HUES64 (cell line): Measurements from ENCODE around the gene SPON2.

ENCODE experiments used
- H3K27ac ChIP-seq: 2 replicates; pipeline ENCODE4 v1.7.0; 2013; ENCODE audit warnings: low read depth, low read length, inconsistent platforms
- H3K27me3 ChIP-seq: 2 replicates; pipeline ENCODE4 v1.6.1; 2013; ENCODE audit warnings: mild to moderate bottlenecking, low read length; ENCODE audit not compliant: insufficient read depth
- H3K36me3 ChIP-seq: 2 replicates; pipeline ENCODE4 v1.6.1; 2013; ENCODE audit warnings: mild to moderate bottlenecking, low read length; ENCODE audit not compliant: insufficient read depth
- H3K4me1 ChIP-seq: 2 replicates; pipeline ENCODE4 v1.6.1; 2013; ENCODE audit warnings: mild to moderate bottlenecking, low read length, moderate library complexity; ENCODE audit not compliant: insufficient read depth
- H3K4me3 ChIP-seq: 2 replicates; pipeline ENCODE4 v1.5.1; 2013; ENCODE audit warnings: mild to moderate bottlenecking, low read length, moderate library complexity
- H3K9ac ChIP-seq: 2 replicates; pipeline ENCODE4 v1.6.1; 2013; ENCODE audit warnings: mild to moderate bottlenecking, low read depth, low read length
- H3K9me3 ChIP-seq: 2 replicates; pipeline ENCODE4 v1.6.1; 2013; ENCODE audit warnings: low read depth, low read length; ENCODE audit not compliant: insufficient read depth
- WGBS: fragments of 150-250, 120-280 bp; methylation state at CpG from one replicate; pipeline ENCODE4 v1.1.7; 2013; ENCODE audit warnings: missing lambda C conversion rate; 5-methylcytosine and 5-hydroxymethylcytosine counted together

The SPON2 gene

DNA sequence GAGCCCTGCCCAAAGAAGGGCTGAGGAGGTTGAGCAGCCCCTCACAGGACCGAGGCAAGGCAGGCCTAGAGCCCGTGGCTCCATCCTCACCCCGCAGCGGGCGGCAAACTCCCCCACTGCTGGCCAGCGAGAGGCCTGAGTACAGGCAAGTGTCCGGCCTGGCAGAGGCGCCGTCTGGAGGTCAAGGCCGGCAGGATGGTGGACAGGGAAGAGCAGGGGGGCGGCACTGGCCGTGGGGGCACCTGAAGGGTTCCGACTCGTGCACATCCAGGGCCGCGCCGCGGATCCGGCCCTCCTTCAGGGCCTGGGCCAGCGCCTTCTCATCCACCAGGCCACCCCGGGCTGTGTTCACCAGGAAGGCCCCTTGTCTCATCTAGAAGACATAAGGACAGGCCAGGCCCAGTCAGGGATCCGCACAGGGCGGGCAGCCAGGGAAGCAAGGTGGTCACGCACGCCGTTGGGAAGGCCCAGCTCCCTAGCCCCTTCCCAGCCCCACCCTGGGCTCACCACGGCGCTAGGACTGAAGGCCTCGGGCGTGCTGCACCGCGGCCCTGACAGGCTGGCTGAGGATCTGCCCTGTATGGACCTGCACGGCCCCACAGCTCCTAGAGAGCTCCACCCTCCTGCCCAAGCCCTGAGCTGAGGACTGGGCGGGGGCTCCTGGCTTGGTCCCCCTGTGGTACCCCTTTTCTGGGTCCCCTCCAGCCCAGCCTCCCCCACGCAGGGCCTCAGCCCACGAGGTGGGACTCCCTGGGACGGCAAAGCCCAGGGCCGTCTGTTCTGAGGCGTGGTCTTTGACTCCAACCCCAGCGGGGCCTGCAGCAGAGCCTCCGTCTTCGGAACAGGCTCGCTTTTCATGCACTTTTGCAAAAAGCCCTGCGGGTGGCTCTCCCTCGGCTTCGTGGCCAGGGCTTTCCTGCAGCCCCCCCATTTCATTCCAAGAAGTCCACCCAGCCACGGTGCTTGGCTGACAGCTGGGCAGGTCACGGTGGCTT, 42.0 kb upstream of the SPON2 start:
- no peaks in the 10 kb centered on the region for H3K4me1 ChIP-seq
- H3K27ac ChIP-seq, result no peak overlapping the region
- WGBS, result 95% methylated on average over 48 of the region's 48 CpGs
- no peak overlapping the region for H3K4me3 ChIP-seq
- H3K9me3 ChIP-seq, result no peaks in the 10 kb centered on the region
- H3K36me3 ChIP-seq, result peaks cover 73% of the 10 kb centered on the region
- no peaks in the 10 kb centered on the region for H3K27me3 ChIP-seq
- H3K9ac ChIP-seq, result no peak overlapping the region

- peaks cover 66% of the 10 kb centered on the region for H3K36me3 ChIP-seq
- no peaks in the 10 kb centered on the region for H3K9me3 ChIP-seq
- H3K4me1 ChIP-seq, result no peaks in the 10 kb centered on the region
- WGBS, result 95% methylated on average over 20 of the region's 20 CpGs
- H3K9ac ChIP-seq, result no peak overlapping the region
- no peaks in the 10 kb centered on the region for H3K27me3 ChIP-seq
- no peak overlapping the region for H3K4me3 ChIP-seq
- H3K27ac ChIP-seq, result no peak overlapping the region
Observed at GRCh38 chr4:1213336-1213995, 41.1 kb upstream of the SPON2 start.

DNA sequence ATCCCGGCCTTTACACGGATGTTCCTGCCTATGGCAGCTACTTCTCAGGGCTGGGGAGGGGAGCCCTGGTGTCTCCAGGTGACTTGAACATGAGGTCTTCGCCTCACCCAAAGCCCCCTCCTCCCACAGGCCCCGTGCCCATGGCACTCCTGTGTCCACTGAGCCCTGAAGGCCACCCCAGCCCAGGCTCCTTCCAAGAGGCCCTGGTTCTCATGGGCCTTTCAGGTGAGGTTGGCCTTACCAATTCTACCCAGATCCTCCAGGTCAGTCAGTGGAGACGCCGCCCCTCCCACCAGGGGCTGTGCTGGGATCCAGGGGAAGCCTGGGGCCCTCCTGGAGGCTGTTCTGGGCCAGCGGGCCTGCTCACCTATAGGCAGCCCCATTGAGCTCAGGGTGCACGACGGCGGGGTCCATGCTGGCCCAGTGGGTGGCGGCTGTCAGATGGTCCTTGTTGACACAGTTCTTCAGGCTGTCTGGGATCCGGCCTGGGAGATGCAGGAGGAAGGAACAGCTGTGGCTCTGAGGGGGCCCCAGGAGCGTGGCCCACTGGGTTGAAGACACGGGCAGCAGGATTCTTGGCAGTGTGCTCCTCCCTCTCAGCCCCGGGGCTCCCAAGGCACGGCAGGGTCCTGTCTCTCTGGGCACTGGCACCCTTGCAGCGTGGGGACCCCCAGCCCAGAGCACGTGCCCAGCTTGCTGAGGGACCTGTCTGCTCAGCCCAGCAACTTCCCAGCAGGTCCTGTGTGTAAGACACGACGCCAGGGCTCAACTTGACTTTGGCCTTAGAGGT, 40.4 kb upstream of the SPON2 start:
- H3K9ac ChIP-seq, result no peak overlapping the region
- H3K36me3 ChIP-seq, result peaks cover 62% of the 10 kb centered on the region
- H3K27me3 ChIP-seq, result no peaks in the 10 kb centered on the region
- no peaks in the 10 kb centered on the region for H3K4me1 ChIP-seq
- H3K27ac ChIP-seq, result no peak overlapping the region
- H3K4me3 ChIP-seq, result no peak overlapping the region
- H3K9me3 ChIP-seq, result no peaks in the 10 kb centered on the region
- WGBS, result 96% methylated on average over 20 of the region's 20 CpGs

DNA sequence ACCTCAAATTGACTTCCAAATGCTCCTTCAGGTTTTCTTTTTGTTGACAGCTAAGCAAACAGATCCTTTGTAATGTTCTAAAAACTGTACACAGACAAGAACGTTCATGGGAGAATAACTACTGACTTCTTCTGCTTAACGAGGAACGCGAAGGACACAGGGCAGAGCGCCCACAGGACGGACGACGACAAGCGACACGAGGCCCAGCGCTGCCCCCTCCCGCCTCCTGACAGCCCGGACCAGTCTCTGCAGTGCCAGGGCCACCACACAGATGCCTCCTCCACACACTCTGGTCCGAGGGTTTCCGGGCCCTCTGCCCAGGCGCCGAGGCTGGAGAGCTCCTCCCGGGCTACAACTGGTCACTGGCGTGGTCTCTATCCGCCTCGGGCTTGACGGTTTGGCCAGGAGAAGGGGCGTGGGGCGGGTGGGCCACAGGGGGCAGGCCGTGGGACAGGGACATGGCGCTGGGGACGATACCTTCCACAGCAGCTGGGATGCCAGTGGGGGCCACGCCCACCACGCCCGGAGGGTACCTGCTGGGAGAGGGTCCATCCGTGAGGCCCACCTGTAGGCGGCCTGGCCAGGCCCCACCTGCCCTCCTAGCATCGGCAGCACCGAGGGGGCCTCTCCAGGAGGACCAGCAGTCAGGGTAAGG, 39.6 kb upstream of the SPON2 start:
- Histone ChIP-seq H3K36me3 (peaks cover 57% of the 10 kb centered on the region), H3K9me3 (no peaks in the 10 kb centered on the region), H3K4me3 (no peak overlapping the region), H3K4me1 (no peaks in the 10 kb centered on the region), H3K27me3 (no peaks in the 10 kb centered on the region), H3K27ac (no peak overlapping the region), H3K9ac (no peak overlapping the region)
- 96% methylated on average over 34 of the region's 34 CpGs for WGBS

- no peak overlapping the region for H3K9ac ChIP-seq
- no peak overlapping the region for H3K27ac ChIP-seq
- H3K4me3 ChIP-seq, result no peak overlapping the region
- no peaks in the 10 kb centered on the region for H3K27me3 ChIP-seq
- no peaks in the 10 kb centered on the region for H3K9me3 ChIP-seq
- no peaks in the 10 kb centered on the region for H3K4me1 ChIP-seq
- peaks cover 54% of the 10 kb centered on the region for H3K36me3 ChIP-seq
- 97% methylated on average over 13 of the region's 13 CpGs for WGBS
Observed at GRCh38 chr4:1211371-1211770, 39.0 kb upstream of the SPON2 start.

DNA sequence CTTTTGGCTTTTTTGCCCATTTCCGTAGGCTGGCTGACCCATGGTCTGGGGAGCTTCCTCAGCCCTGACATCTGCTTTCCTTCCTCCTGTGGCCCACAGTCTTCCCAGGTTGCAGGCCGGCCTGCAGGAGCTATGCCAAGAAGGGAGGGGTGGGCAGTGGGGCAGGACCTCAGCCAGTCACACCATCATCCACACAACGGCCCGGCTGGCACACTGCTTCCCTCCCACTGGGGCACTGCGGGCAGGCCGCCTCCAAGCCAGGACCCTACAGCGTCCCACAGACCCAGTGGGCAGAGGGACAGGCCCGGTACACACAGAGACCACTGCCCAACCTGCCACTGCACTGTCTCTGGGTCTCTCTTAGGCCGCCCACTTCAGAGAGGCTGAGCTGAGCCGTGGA, 38.6 kb upstream of the SPON2 start:
- no peaks in the 10 kb centered on the region for H3K27me3 ChIP-seq
- no peaks in the 10 kb centered on the region for H3K4me1 ChIP-seq
- no peak overlapping the region for H3K4me3 ChIP-seq
- peaks cover 50% of the 10 kb centered on the region for H3K36me3 ChIP-seq
- no peak overlapping the region for H3K27ac ChIP-seq
- WGBS, result 94% methylated on average over 10 of the region's 10 CpGs
- H3K9me3 ChIP-seq, result no peaks in the 10 kb centered on the region
- H3K9ac ChIP-seq, result no peak overlapping the region

DNA sequence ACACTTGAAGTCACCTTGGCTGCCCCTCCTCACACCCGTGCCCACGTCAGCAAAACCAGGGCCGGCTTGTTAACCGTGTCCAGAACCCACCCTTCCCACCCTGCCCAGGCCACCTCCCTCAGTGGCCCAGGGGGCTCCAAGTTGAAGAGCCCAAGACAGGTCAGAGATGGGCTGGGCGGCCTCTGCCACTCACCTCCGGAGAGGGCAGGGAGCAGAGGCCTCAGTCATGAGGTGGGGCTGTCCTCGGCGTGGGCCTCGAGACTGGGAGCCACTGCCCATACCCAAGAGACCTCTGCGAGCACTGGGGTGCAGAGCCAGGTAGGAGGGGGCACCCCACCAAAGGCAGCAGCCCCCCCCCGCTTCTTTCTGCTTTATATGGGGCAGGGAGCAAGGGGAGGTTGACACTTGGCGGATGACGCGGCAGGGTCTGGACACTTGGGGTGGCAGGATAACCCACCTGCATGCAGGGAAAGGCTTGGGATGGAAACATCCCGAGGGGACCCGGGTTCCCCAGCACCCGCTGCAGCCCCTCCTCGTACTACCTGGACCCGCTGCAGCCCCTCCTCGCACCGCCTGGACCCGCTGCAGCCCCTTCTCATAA, 38.0 kb upstream of the SPON2 start:
- Histone ChIP-seq H3K4me1 (no peaks in the 10 kb centered on the region), H3K9me3 (no peaks in the 10 kb centered on the region), H3K9ac (no peak overlapping the region), H3K36me3 (peaks cover 43% of the 10 kb centered on the region), H3K27ac (no peak overlapping the region), H3K27me3 (no peaks in the 10 kb centered on the region), H3K4me3 (no peak overlapping the region)
- 93% methylated on average over 22 of the region's 22 CpGs for WGBS

- Histone ChIP-seq H3K9me3 (no peaks in the 10 kb centered on the region), H3K4me3 (no peak overlapping the region), H3K36me3 (peaks cover 38% of the 10 kb centered on the region), H3K27me3 (no peaks in the 10 kb centered on the region), H3K4me1 (no peaks in the 10 kb centered on the region), H3K27ac (no peak overlapping the region), H3K9ac (no peak overlapping the region)
- WGBS, result 89% methylated on average over 11 of the region's 11 CpGs
Observed at GRCh38 chr4:1209821-1210220, 37.4 kb upstream of the SPON2 start.

DNA sequence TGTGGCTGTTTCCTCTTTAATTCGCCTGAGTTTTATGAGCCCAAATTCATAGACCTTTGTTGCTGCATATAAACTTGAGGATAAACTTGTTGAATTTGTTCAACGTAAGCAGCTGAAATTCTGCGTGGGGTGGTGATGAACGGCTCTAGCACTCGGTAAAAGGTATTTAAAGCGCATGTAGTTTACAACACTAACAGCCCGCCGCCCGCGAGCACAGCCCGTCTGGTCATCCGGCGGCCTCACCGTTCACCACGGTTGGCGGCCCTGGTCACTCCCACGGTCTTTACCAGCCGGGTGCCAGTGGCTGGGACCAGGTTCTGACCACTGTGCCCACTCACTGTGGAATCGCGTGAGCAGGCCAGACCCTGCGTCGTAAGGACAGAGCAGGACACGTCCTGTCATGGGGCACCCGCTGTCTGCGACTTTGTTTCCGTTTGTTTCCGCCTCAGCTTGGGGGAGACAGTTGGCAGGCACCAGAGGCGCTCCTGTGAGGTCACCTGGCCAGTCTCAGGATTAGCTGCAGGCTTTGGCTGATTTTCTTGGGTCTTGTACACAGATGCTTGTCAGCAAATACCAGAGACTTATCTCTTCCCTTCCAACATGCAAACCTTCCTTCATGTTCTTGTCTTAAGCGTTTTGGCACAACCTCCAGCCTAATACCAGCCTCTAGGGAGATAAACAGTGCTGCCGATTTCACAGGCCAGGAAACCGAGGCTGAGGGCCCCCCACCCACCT, 36.8 kb upstream of the SPON2 start:
- Histone ChIP-seq H3K36me3 (peaks cover 33% of the 10 kb centered on the region), H3K9ac (no peak overlapping the region), H3K9me3 (no peaks in the 10 kb centered on the region), H3K27ac (no peak overlapping the region), H3K4me3 (no peak overlapping the region), H3K4me1 (no peaks in the 10 kb centered on the region), H3K27me3 (no peaks in the 10 kb centered on the region)
- 95% methylated on average over 31 of the region's 31 CpGs for WGBS
